Upper lobe of left lung (tissue), 4 donors: ENCODE results near the gene CST8.

Experiments
- CTCF ChIP-seq, 6 experiments: fragments of 450-650 bp in 4 of 6; fragments of 200-600 bp in 2 of 6; sonication (generic) in 2 of 6; IDR thresholded peaks; one replicate each; pipeline ENCODE4 v1.5.1; 2016 to 2019; ENCODE audit warnings: antibody characterized with exemption in 6 of 6
- EP300 ChIP-seq, 4 donors: sonication (generic); formaldehyde crosslinking; IDR thresholded peaks; one replicate each; pipeline ENCODE4 v1.5.1; 2017; ENCODE audit warnings: antibody characterized with exemption in 4 of 4, control low read depth in 2 of 4
- POLR2A ChIP-seq, 4 donors: fragments of 450-650 bp; IDR thresholded peaks; one replicate each; pipeline ENCODE4 v1.5.1; 2016 to 2017; ENCODE audit warnings: antibody characterized with exemption in 4 of 4, mild to moderate bottlenecking in 2 of 4
- POLR2AphosphoS5 ChIP-seq, 2 donors: sonication (generic); formaldehyde crosslinking; IDR thresholded peaks; one replicate each; pipeline ENCODE4 v1.5.1; 2017; ENCODE audit warnings: antibody characterized with exemption in 2 of 2

GRCh38 chr20:23484081-23484480 is 6.8 kb upstream of the CST8 start:
- TF ChIP-seq CTCF (IDR thresholded peaks at IDR 0.05) (no peak), POLR2A (IDR thresholded peaks at IDR 0.05) (no peak), EP300 (IDR thresholded peaks at IDR 0.05) (no peak), POLR2AphosphoS5 (IDR thresholded peaks at IDR 0.05) (no peak)
